ENCODE data around the gene C17orf75. TPM values are rescaled to one million over a fixed set of nuclear protein-coding genes. Genes with fewer than 3 reads are reported as not detected.

Gene C17orf75
- total and polyA plus RNA-seq, 2 experiments from 2014 or later: 35.9 to 43.3 TPM

- Mint-ChIP-seq H3K27ac (peak overlapping the region; percentile 31), H3K36me3 (ENCODE audit: low read depth) (peaks cover 89% of the 10 kb centered on the region), H3K4me3 (no peak overlapping the region; the same call in 2 of the 3 replicates), H3K9me3 (no peaks in the 10 kb centered on the region), H3K4me1 (peaks cover 22% of the 10 kb centered on the region; the same call in 2 of the 3 replicates), H3K27me3 (ENCODE audit: insufficient read depth, low read depth, poor library complexity) (peaks cover 3% of the 10 kb centered on the region)
- peaks cover 78% of the 10 kb centered on the region for H4K20me1 ChIP-seq (replicated peaks; ENCODE audit: insufficient read depth)
- H3F3A ChIP-seq (replicated peaks; ENCODE audit: low read depth): peaks cover 23% of the 10 kb centered on the region
- ATAC-seq (no peak), DNase-seq (ENCODE audit: low spot score) (no peak)
- H3K27me3 ChIP-seq (ENCODE audit: insufficient read depth): no peaks in the 10 kb centered on the region
- H2AFZ ChIP-seq: no peak overlapping the region
- TF ChIP-seq STAT1 (IDR thresholded peaks at IDR 0.05; ENCODE audit: unreplicated experiment): no peak
- no peak for TF ChIP-seq CTCF (conservative IDR thresholded peaks at IDR 0.05; ENCODE audit: low read depth in 2 of 2)
- TF ChIP-seq EZH2phosphoT487 (IDR thresholded peaks at IDR 0.05; ENCODE audit: unreplicated experiment): no peak
- TF ChIP-seq ZNF114 (CRISPR knock-in tag; IDR thresholded peaks at IDR 0.05): no peak
- TF ChIP-seq ETS1 (IDR thresholded peaks at IDR 0.05): no peak
- no peak for TF ChIP-seq ZNF331 (CRISPR knock-in tag; IDR thresholded peaks at IDR 0.05; ENCODE audit: low read depth)
- no peak for TF ChIP-seq POLR2AphosphoS5 (IDR thresholded peaks at IDR 0.05; ENCODE audit: low read depth)
- TF ChIP-seq CREB1 (CRISPR knock-in tag; IDR thresholded peaks at IDR 0.05; ENCODE audit: low read depth): no peak
- TF ChIP-seq NANOG (IDR thresholded peaks at IDR 0.05; ENCODE audit: borderline replicate concordance): no peak
- TF ChIP-seq REST (IDR thresholded peaks at IDR 0.05; ENCODE audit: unreplicated experiment): no peak
- no peak for TF ChIP-seq JUNB (IDR thresholded peaks at IDR 0.05; ENCODE audit: unreplicated experiment)
- no peak for TF ChIP-seq ZNF462 (CRISPR knock-in tag; IDR thresholded peaks at IDR 0.05)
- no peak for TF ChIP-seq EZH2 (IDR thresholded peaks at IDR 0.05; ENCODE audit: low read depth, unreplicated experiment)
- 0 out of 2 replicates have a peak overlapping the region, but pooled peaks have one; percentile 26 for H3K4me3 ChIP-seq
- H3K4me2 ChIP-seq: 0 out of 2 replicates have a peak overlapping the region, but pooled peaks have one; percentile 50
- H3K36me3 ChIP-seq (ENCODE audit: insufficient read depth): peaks cover 76% of the 10 kb centered on the region
- H3K9me2 ChIP-seq (ENCODE audit: insufficient read depth): no peaks in the 10 kb centered on the region
- peaks cover 15% of the 10 kb centered on the region for H3K4me1 ChIP-seq (ENCODE audit: insufficient read depth)
- peak overlapping the region; percentile 82 for H3K27ac ChIP-seq (ENCODE audit: low read depth)
- peaks cover 98% of the 10 kb centered on the region for H3K79me2 ChIP-seq (replicated peaks; ENCODE audit: insufficient read depth)
These were observed 13.8 kb upstream of the C17orf75 start for GRCh38 chr17:32355649-32356377.
